OCI-LY1 (cell line): ENCODE data around the gene VWA1.
"Not testable (repeated sequence)": the region's sequence is repeated elsewhere in the genome, so short reads cannot be mapped to it uniquely, and the experiment has no call there.

Source experiments
- H2AFZ ChIP-seq: fragments of 200-600 bp; sonication (generic), shearing (Covaris generic); 2 replicates; pipeline ENCODE4 v1.6.0; 2014; ENCODE audit warnings: antibody characterized with exemption, mild to moderate bottlenecking, low read length
- H3F3A ChIP-seq: fragments of 200-600 bp; sonication (generic), shearing (Covaris generic); 2 replicates; pipeline ENCODE4 v1.6.0; 2014; ENCODE audit warnings: mild to moderate bottlenecking, antibody characterized with exemption, low read length, moderate library complexity; ENCODE audit not compliant: insufficient read depth
- H3K27ac ChIP-seq: fragments of 200-600 bp; sonication (generic); 2 replicates; pipeline ENCODE4 v1.5.1; 2014; ENCODE audit warnings: low read length, mixed run types, mild to moderate bottlenecking, low read depth; ENCODE audit not compliant: poor library complexity, severe bottlenecking
- H3K27me3 ChIP-seq: fragments of 200-600 bp; sonication (generic); 2 replicates; pipeline ENCODE4 v1.6.0; 2014; ENCODE audit warnings: antibody characterized with exemption, mild to moderate bottlenecking, low read length, moderate library complexity; ENCODE audit not compliant: insufficient read depth
- H3K36me3 ChIP-seq: fragments of 200-600 bp; sonication (generic); 2 replicates; pipeline ENCODE4 v1.6.1; 2014; ENCODE audit warnings: mild to moderate bottlenecking, antibody characterized with exemption, low read length, moderate library complexity, mixed read lengths; ENCODE audit not compliant: insufficient read depth
- H3K4me1 ChIP-seq: fragments of 200-600 bp; sonication (generic); 2 replicates; pipeline ENCODE4 v1.5.1; 2014; ENCODE audit warnings: mild to moderate bottlenecking, low read length, moderate library complexity; ENCODE audit not compliant: insufficient read depth, severe bottlenecking
- H3K4me2 ChIP-seq: fragments of 200-600 bp; sonication (generic), shearing (Covaris generic); 2 replicates; pipeline ENCODE4 v1.6.1; 2014; ENCODE audit warnings: low read length
- H3K4me3 ChIP-seq: fragments of 200-600 bp; sonication (generic); 2 replicates; pipeline ENCODE4 v1.5.1; 2014; ENCODE audit warnings: low read length, low read depth, mild to moderate bottlenecking, mixed read lengths; ENCODE audit not compliant: poor library complexity, severe bottlenecking
- H3K79me2 ChIP-seq: fragments of 200-600 bp; shearing (Covaris generic); 2 replicates; pipeline ENCODE4 v1.6.1; 2016; ENCODE audit warnings: mixed run types, low read length, mixed read lengths; ENCODE audit not compliant: insufficient read depth
- H3K9ac ChIP-seq: fragments of 200-600 bp; sonication (generic), shearing (Covaris generic); 2 replicates; pipeline ENCODE4 v1.6.1; 2014; ENCODE audit warnings: mild to moderate bottlenecking, low read length, mixed read lengths
- H3K9me2 ChIP-seq: fragments of 200-600 bp; sonication (generic), shearing (Covaris generic); 2 replicates; pipeline ENCODE4 v1.6.1; 2014; ENCODE audit warnings: low read depth, mild to moderate bottlenecking, low read length, mixed read lengths
- H3K9me3 ChIP-seq: fragments of 200-600 bp; shearing (Covaris generic); 2 replicates; pipeline ENCODE4 v1.6.1; 2014; ENCODE audit warnings: low read length, mixed read lengths
- H4K20me1 ChIP-seq: fragments of 200-600 bp; sonication (generic), shearing (Covaris generic); 2 replicates; pipeline ENCODE4 v1.6.0; 2016; ENCODE audit warnings: mild to moderate bottlenecking, low read length; ENCODE audit not compliant: insufficient read depth
- CTCF ChIP-seq: fragments of 200-600 bp; sonication (generic), shearing (Covaris generic); IDR thresholded peaks from 2 replicates; pipeline ENCODE4 v1.5.1; 2017; ENCODE audit warnings: mild to moderate bottlenecking, antibody characterized with exemption, low read length, moderate library complexity, mixed read lengths
- EZH2 ChIP-seq: fragments of 200-600 bp; sonication (generic), shearing (Covaris generic); IDR thresholded peaks from 2 replicates; pipeline ENCODE4 v1.8.0; 2017; ENCODE audit warnings: borderline replicate concordance, mixed run types, mild to moderate bottlenecking, antibody characterized with exemption, low read length, moderate library complexity, mixed read lengths

VWA1 gene

GRCh38 chr1:1415751-1416150, 19.7 kb upstream of the VWA1 start:
- Histone ChIP-seq H3K4me1 (no peaks in the 10 kb centered on the region), H3K9ac (no peak overlapping the region), H3K27me3 (no peaks in the 10 kb centered on the region; the same call in 1 of the 2 replicates), H3K4me2 (no peak overlapping the region), H3K9me3 (peaks cover 9% of the 10 kb centered on the region; the same call in 1 of the 2 replicates), H2AFZ (no peak overlapping the region), H3K9me2 (no peaks in the 10 kb centered on the region), H3K27ac (no peak overlapping the region), H3K79me2 (no peaks in the 10 kb centered on the region), H3K4me3 (no peak overlapping the region), H4K20me1 (no peaks in the 10 kb centered on the region), H3K36me3 (no peaks in the 10 kb centered on the region; the same call in 1 of the 2 replicates), H3F3A (no peaks in the 10 kb centered on the region)
- TF ChIP-seq CTCF (no peak), EZH2 (no peak)

GRCh38 chr1:1417396-1417795, 18.1 kb upstream of the VWA1 start:
- H3K4me3 ChIP-seq, H3K27ac ChIP-seq, H3K36me3 ChIP-seq, H4K20me1 ChIP-seq, H3F3A ChIP-seq, H3K9me2 ChIP-seq, H3K79me2 ChIP-seq, H3K9me3 ChIP-seq, H3K9ac ChIP-seq, H2AFZ ChIP-seq, H3K4me2 ChIP-seq, H3K4me1 ChIP-seq, H3K27me3 ChIP-seq: not testable (repeated sequence)

GRCh38 chr1:1417825-1418463, 17.5 kb upstream of the VWA1 start:
- H3K9ac ChIP-seq, H3K27ac ChIP-seq: not testable (repeated sequence)

GRCh38 chr1:1418464-1419362, 16.8 kb upstream of the VWA1 start:
- 0 out of 2 replicates have a peak, but pooled peaks cover 10% of the 10 kb centered on the region for H3K27me3 ChIP-seq
- H3K36me3 ChIP-seq: no peaks in the 10 kb centered on the region
- H3K4me1 ChIP-seq: peaks cover 5% of the 10 kb centered on the region
- no peaks in the 10 kb centered on the region for H3K9me3 ChIP-seq
- no peak overlapping the region for H2AFZ ChIP-seq
- H3K4me2 ChIP-seq: no peak overlapping the region
- H3K9me2 ChIP-seq: no peaks in the 10 kb centered on the region
- no peak overlapping the region for H3K4me3 ChIP-seq
- H4K20me1 ChIP-seq: no peaks in the 10 kb centered on the region
- H3K79me2 ChIP-seq: no peaks in the 10 kb centered on the region
- H3F3A ChIP-seq: no peaks in the 10 kb centered on the region
- TF ChIP-seq EZH2 (no peak), CTCF (no peak)
- no peak overlapping the region for H3K9ac ChIP-seq
- H3K27ac ChIP-seq: no peak overlapping the region

More at GRCh38 chr1:1417825-1418463, 17.5 kb upstream of the VWA1 start:
- not testable (repeated sequence) for H3K9me3 ChIP-seq, H3K4me3 ChIP-seq, H2AFZ ChIP-seq, H4K20me1 ChIP-seq, H3K4me1 ChIP-seq, H3K9me2 ChIP-seq, H3K36me3 ChIP-seq, H3K79me2 ChIP-seq, H3K4me2 ChIP-seq, H3K27me3 ChIP-seq, H3F3A ChIP-seq
